Measurements from ENCODE around the gene JAKMIP2.

DNA sequence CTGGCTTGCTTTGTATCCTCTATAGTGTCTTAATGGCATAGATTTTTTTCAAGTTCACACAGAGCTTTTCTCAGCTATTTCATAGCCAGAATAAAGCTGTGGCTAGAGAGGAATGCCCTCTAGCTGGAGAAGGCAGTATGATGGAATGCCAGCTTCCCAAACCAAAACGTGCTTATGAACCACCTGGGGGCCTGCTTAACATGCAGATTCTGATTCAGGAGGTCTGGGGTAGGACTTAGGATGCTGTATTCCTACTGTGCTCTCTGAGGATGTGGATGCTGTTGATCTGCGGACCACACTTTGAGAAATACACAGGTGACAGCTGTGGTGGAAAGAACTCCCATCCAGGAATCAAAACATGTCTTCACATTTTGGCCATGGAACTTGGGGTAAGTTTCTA is 222.8 kb downstream of the JAKMIP2 start:
- TF ChIP-seq CTCF (conservative IDR thresholded peaks at IDR 0.05; ENCODE audit: low read depth, low read length) (peak; percentile 25; the same call in 1 of the 2 replicates), EZH2 (IDR thresholded peaks at IDR 0.05; ENCODE audit: borderline replicate concordance, low read depth, low read length, poor library complexity, severe bottlenecking) (no peak)

Measured in A673 (cell line).